HuH-7 (cell line): ENCODE results near the gene COPE.

ENCODE experiments used
- DNase-seq: peaks from one replicate; pipeline ENCODE4 v3.0.0; 2011; ENCODE audit warnings: low spot score

Gene COPE

GRCh38 chr19:18850471-18851375 lies 68.5 kb downstream of the COPE start:
- no peak for DNase-seq

GRCh38 chr19:18849838-18850400 lies 69.3 kb downstream of the COPE start:
- no peak for DNase-seq
